Measurements from ENCODE around the gene SMARCD2.

The SMARCD2 gene

GRCh38 chr17:63830904-63831491, 11.5 kb downstream of the SMARCD2 start:
- no peak for DNase-seq

GRCh38 chr17:63830278-63830677, 12.2 kb downstream of the SMARCD2 start:
- DNase-seq: no peak

- DNase-seq: no peak
Measured at GRCh38 chr17:63828936-63829335, 13.5 kb downstream of the SMARCD2 start.

GRCh38 chr17:63827801-63828221, 14.7 kb downstream of the SMARCD2 start:
- DNase-seq: no peak

- DNase-seq: peak; percentile 98
Measured at GRCh38 chr17:63827002-63827800, 15.3 kb downstream of the SMARCD2 start, which contains the start of the genes FTSJ3 and PSMC5. Gene FTSJ3 (minus strand): TSS chr17:63827663. CDS start chr17:63826902, 761 bp downstream. Gene PSMC5 (plus strand): TSS chr17:63827431. CDS start chr17:63827491, 60 bp downstream.

- no peak for DNase-seq
Measured at GRCh38 chr17:63826468-63827001, 15.9 kb downstream of the SMARCD2 start.

GRCh38 chr17:63824362-63824761, 18.1 kb downstream of the SMARCD2 start:
- no peak for DNase-seq

- DNase-seq: no peak
Measured at GRCh38 chr17:63823659-63824331, 18.7 kb downstream of the SMARCD2 start.

- DNase-seq: no peak
Measured at GRCh38 chr17:63822537-63822936, 19.9 kb downstream of the SMARCD2 start.

- DNase-seq: no peak
Measured at GRCh38 chr17:63821804-63822203, 20.7 kb downstream of the SMARCD2 start.

GRCh38 chr17:63820963-63821561, 21.4 kb downstream of the SMARCD2 start:
- no peak for DNase-seq

GRCh38 chr17:63819585-63820537, 22.6 kb downstream of the SMARCD2 start:
- DNase-seq: no peak

GRCh38 chr17:63819131-63819530, 23.4 kb downstream of the SMARCD2 start:
- no peak for DNase-seq

GRCh38 chr17:63817736-63818385, 24.6 kb downstream of the SMARCD2 start:
- DNase-seq: no peak

- DNase-seq: no peak
Measured at GRCh38 chr17:63816669-63817068, 25.8 kb downstream of the SMARCD2 start.

GRCh38 chr17:63816123-63816522, 26.4 kb downstream of the SMARCD2 start:
- DNase-seq: no peak

GRCh38 chr17:63809970-63810369, 32.5 kb downstream of the SMARCD2 start:
- DNase-seq: no peak

- DNase-seq: no peak
Measured at GRCh38 chr17:63805591-63805990, 36.9 kb downstream of the SMARCD2 start.

- no peak for DNase-seq
Measured at GRCh38 chr17:63804328-63804727, 38.2 kb downstream of the SMARCD2 start.

- DNase-seq: no peak
Measured at GRCh38 chr17:63800783-63801182, 41.7 kb downstream of the SMARCD2 start.

- DNase-seq: no peak
Measured at GRCh38 chr17:63798572-63799106, 43.8 kb downstream of the SMARCD2 start.

All from hematopoietic multipotent progenitor cell treated with erythropoietin and hydrocortisone succinate and interleukin-3 and kit ligand, for 4 days (in vitro differentiated cells).